MM.1S (cell line): ENCODE results near the gene MACROD2.

Source experiments
- EZH2phosphoT487 ChIP-seq: fragments of 300-600 bp; sonication (generic); IDR thresholded peaks from 2 replicates; pipeline ENCODE4 v1.6.1; 2018; ENCODE audit warnings: antibody characterized with exemption, low read length
- TF ChIP-seq, protein P1 (sequence below): fragments of 300-600 bp; sonication (generic); IDR thresholded peaks from 2 replicates; pipeline ENCODE4 v1.5.1; 2016; ENCODE audit warnings: antibody characterized with exemption, low read length, mixed read lengths

DNA sequence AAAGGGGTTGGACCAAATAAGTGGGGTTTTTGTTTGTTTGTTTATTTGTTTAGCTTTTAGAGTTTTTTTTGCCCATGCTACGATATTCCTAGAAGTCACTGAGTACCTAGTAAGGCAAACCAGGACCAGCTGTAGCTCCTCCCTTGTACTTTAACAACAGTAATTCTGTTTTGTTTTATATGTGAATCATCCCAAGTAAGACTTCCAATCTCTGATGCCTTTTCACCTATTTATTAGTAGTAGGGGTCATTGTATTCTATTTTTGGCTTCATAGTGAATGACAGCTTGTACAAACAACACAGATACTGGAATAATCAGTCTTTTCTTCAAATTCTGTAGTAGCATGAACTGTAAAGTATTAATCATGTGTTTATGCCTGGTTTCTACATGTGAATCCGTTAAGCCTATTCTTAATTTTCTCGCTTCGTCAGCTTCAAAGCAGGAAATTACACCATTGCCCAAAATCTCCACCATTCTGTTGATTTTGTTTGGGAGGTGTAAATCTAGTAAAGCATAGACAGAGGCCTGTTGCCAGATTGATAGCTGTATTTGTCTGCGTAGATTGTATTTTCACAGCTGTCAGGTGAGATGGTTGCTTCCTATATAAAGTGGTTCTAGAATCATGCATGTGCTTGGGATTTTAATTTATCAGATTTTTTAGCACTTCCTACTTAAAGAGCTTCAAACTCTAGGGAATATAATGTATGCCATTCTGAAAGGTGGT lies 493.6 kb downstream of the MACROD2 start:
- TF ChIP-seq EZH2phosphoT487, result no peak
- TF ChIP-seq, protein P1, sequence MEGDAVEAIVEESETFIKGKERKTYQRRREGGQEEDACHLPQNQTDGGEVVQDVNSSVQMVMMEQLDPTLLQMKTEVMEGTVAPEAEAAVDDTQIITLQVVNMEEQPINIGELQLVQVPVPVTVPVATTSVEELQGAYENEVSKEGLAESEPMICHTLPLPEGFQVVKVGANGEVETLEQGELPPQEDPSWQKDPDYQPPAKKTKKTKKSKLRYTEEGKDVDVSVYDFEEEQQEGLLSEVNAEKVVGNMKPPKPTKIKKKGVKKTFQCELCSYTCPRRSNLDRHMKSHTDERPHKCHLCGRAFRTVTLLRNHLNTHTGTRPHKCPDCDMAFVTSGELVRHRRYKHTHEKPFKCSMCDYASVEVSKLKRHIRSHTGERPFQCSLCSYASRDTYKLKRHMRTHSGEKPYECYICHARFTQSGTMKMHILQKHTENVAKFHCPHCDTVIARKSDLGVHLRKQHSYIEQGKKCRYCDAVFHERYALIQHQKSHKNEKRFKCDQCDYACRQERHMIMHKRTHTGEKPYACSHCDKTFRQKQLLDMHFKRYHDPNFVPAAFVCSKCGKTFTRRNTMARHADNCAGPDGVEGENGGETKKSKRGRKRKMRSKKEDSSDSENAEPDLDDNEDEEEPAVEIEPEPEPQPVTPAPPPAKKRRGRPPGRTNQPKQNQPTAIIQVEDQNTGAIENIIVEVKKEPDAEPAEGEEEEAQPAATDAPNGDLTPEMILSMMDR, result no peak
